HEK293 (cell line): ENCODE data around the gene CDK5R2.
A peak's percentile ranks its signal among the peaks of the same experiment; 100 is the strongest.

Experiments
- BCL6B ChIP-seq: fragments of 450-650 bp; formaldehyde crosslinking; IDR thresholded peaks from 2 replicates; pipeline ENCODE4 v1.5.1; 2017; ENCODE audit warnings: missing biosample characterization, missing genetic modification characterization
- EGR2 ChIP-seq: fragments of 450-650 bp; formaldehyde crosslinking; IDR thresholded peaks from 2 replicates; pipeline ENCODE4 v1.5.1; 2016; ENCODE audit warnings: low read depth, missing biosample characterization, missing genetic modification characterization
- FEZF1 ChIP-seq: fragments of 450-650 bp; formaldehyde crosslinking; IDR thresholded peaks from 2 replicates; pipeline ENCODE4 v1.5.1; 2016; ENCODE audit warnings: missing biosample characterization, missing genetic modification characterization
- GFI1B ChIP-seq: fragments of 450-650 bp; formaldehyde crosslinking; IDR thresholded peaks from 2 replicates; pipeline ENCODE4 v1.5.1; 2016; ENCODE audit warnings: missing biosample characterization, missing genetic modification characterization
- GLIS2 ChIP-seq: fragments of 450-650 bp; formaldehyde crosslinking; IDR thresholded peaks from 2 replicates; pipeline ENCODE4 v1.5.1; 2016; ENCODE audit warnings: missing biosample characterization, missing genetic modification characterization
- KLF1 ChIP-seq: fragments of 450-650 bp; formaldehyde crosslinking; IDR thresholded peaks from 2 replicates; pipeline ENCODE4 v1.5.1; 2016; ENCODE audit warnings: missing biosample characterization, missing genetic modification characterization
- REPIN1 ChIP-seq: fragments of 450-650 bp; formaldehyde crosslinking; IDR thresholded peaks from 2 replicates; pipeline ENCODE4 v1.5.1; 2017; ENCODE audit warnings: missing biosample characterization, missing genetic modification characterization, low read depth
- SALL2 ChIP-seq: fragments of 450-650 bp; formaldehyde crosslinking; IDR thresholded peaks from 2 replicates; pipeline ENCODE4 v1.5.0; 2017; ENCODE audit warnings: missing biosample characterization, mild to moderate bottlenecking, missing genetic modification characterization, borderline replicate concordance
- SP2 ChIP-seq: fragments of 450-650 bp; formaldehyde crosslinking; IDR thresholded peaks from 2 replicates; pipeline ENCODE4 v1.5.1; 2016; ENCODE audit warnings: missing biosample characterization, missing genetic modification characterization
- SP3 ChIP-seq: fragments of 450-650 bp; formaldehyde crosslinking; IDR thresholded peaks from 2 replicates; pipeline ENCODE4 v1.5.1; 2016; ENCODE audit warnings: missing biosample characterization, missing genetic modification characterization
- SP7 ChIP-seq: fragments of 450-650 bp; formaldehyde crosslinking; IDR thresholded peaks from 2 replicates; pipeline ENCODE4 v1.5.1; 2016; ENCODE audit warnings: missing biosample characterization, missing genetic modification characterization
- ZBTB10 ChIP-seq: fragments of 450-650 bp; formaldehyde crosslinking; IDR thresholded peaks from 2 replicates; pipeline ENCODE4 v1.5.1; 2016; ENCODE audit warnings: missing biosample characterization, missing genetic modification characterization
- ZBTB11 ChIP-seq: fragments of 450-650 bp; formaldehyde crosslinking; conservative IDR thresholded peaks from 2 replicates; pipeline ENCODE4 v1.5.1; 2016; ENCODE audit warnings: low read depth, missing biosample characterization, missing genetic modification characterization
- ZBTB8A ChIP-seq: fragments of 450-650 bp; formaldehyde crosslinking; IDR thresholded peaks from 2 replicates; pipeline ENCODE4 v1.5.1; 2016; ENCODE audit warnings: missing biosample characterization, missing genetic modification characterization
- ZEB2 ChIP-seq: fragments of 450-650 bp; formaldehyde crosslinking; IDR thresholded peaks from 2 replicates; pipeline ENCODE4 v1.5.1; 2016; ENCODE audit warnings: missing biosample characterization, missing genetic modification characterization
- ZNF155 ChIP-seq: fragments of 450-650 bp; formaldehyde crosslinking; IDR thresholded peaks from 2 replicates; pipeline ENCODE4 v1.5.1; 2016; ENCODE audit warnings: missing biosample characterization, missing genetic modification characterization
- ZNF157 ChIP-seq: fragments of 450-650 bp; formaldehyde crosslinking; IDR thresholded peaks from 2 replicates; pipeline ENCODE4 v1.5.1; 2016; ENCODE audit warnings: missing biosample characterization, missing genetic modification characterization
- ZNF248 ChIP-seq: fragments of 450-650 bp; formaldehyde crosslinking; IDR thresholded peaks from 2 replicates; pipeline ENCODE4 v1.5.1; 2017; ENCODE audit warnings: missing biosample characterization, missing genetic modification characterization
- ZNF362 ChIP-seq: fragments of 450-650 bp; formaldehyde crosslinking; IDR thresholded peaks from 2 replicates; pipeline ENCODE4 v1.5.1; 2016; ENCODE audit warnings: missing biosample characterization, missing genetic modification characterization
- ZNF433 ChIP-seq: fragments of 450-650 bp; formaldehyde crosslinking; IDR thresholded peaks from 2 replicates; pipeline ENCODE4 v1.5.1; 2016; ENCODE audit warnings: missing biosample characterization, missing genetic modification characterization, low read depth
- ZNF501 ChIP-seq: fragments of 450-650 bp; formaldehyde crosslinking; IDR thresholded peaks from 2 replicates; pipeline ENCODE4 v1.5.1; 2016; ENCODE audit warnings: missing biosample characterization, missing genetic modification characterization
- ZNF626 ChIP-seq: fragments of 450-650 bp; sonication (Bioruptor Pico); formaldehyde crosslinking; IDR thresholded peaks from 2 replicates; pipeline ENCODE4 v1.5.1; 2018; ENCODE audit warnings: missing biosample characterization, missing genetic modification characterization, inconsistent platforms
- ZNF629 ChIP-seq: fragments of 450-650 bp; formaldehyde crosslinking; IDR thresholded peaks from 2 replicates; pipeline ENCODE4 v1.5.1; 2017; ENCODE audit warnings: missing biosample characterization, missing genetic modification characterization
- ZNF664 ChIP-seq: fragments of 450-650 bp; formaldehyde crosslinking; IDR thresholded peaks from 2 replicates; pipeline ENCODE4 v1.5.1; 2016; ENCODE audit warnings: missing biosample characterization, missing genetic modification characterization
- ZNF707 ChIP-seq: fragments of 450-650 bp; formaldehyde crosslinking; IDR thresholded peaks from 2 replicates; pipeline ENCODE4 v1.5.1; 2016; ENCODE audit warnings: missing biosample characterization, missing genetic modification characterization
- ZNF785 ChIP-seq: fragments of 450-650 bp; formaldehyde crosslinking; IDR thresholded peaks from 2 replicates; pipeline ENCODE4 v1.5.1; 2016; ENCODE audit warnings: missing biosample characterization, missing genetic modification characterization
- ZNF843 ChIP-seq: fragments of 450-650 bp; formaldehyde crosslinking; IDR thresholded peaks from 2 replicates; pipeline ENCODE4 v1.5.1; 2016; ENCODE audit warnings: missing biosample characterization, missing genetic modification characterization
- TF ChIP-seq, protein P1 (sequence below): fragments of 450-650 bp; formaldehyde crosslinking; IDR thresholded peaks from 2 replicates; pipeline ENCODE4 v1.5.1; 2016; ENCODE audit warnings: missing biosample characterization, missing genetic modification characterization
- TF ChIP-seq, protein P2 (sequence below): fragments of 450-650 bp; formaldehyde crosslinking; IDR thresholded peaks from 2 replicates; pipeline ENCODE4 v1.5.1; 2016; ENCODE audit warnings: missing biosample characterization, missing genetic modification characterization, borderline replicate concordance

The CDK5R2 gene

DNA sequence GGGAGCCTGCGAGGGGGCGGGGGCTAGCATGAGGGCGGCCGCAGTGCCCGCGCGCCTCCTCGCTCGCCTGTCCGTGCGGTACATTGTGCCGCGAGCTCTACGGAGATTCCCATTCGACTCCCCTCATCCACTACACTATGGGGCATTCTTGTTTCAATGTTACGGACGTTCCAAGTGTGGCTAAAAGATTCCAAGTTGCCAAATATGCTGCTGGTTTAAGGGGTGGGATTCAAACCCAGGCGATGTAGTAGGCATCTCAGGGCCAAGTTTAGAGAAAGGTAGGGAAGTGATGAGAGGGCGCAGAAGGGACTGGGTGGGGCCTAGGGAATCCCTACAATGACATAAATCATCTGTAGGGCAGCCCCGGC, 43.8 kb downstream of the CDK5R2 start (continued):
- peak; percentile 4; the same call in 1 of the 2 replicates for TF ChIP-seq ZBTB11 (tag by site-specific recombination)
- no peak; the same call in 1 of the 2 replicates for TF ChIP-seq SP7 (tag by site-specific recombination)
- peak; percentile 40; the same call in 1 of the 2 replicates for TF ChIP-seq EGR2
- TF ChIP-seq SP2: no peak; the same call in 1 of the 2 replicates
- TF ChIP-seq SALL2 (tag by site-specific recombination): no peak
- TF ChIP-seq, protein P1, sequence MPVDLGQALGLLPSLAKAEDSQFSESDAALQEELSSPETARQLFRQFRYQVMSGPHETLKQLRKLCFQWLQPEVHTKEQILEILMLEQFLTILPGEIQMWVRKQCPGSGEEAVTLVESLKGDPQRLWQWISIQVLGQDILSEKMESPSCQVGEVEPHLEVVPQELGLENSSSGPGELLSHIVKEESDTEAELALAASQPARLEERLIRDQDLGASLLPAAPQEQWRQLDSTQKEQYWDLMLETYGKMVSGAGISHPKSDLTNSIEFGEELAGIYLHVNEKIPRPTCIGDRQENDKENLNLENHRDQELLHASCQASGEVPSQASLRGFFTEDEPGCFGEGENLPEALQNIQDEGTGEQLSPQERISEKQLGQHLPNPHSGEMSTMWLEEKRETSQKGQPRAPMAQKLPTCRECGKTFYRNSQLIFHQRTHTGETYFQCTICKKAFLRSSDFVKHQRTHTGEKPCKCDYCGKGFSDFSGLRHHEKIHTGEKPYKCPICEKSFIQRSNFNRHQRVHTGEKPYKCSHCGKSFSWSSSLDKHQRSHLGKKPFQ: no peak
- no peak for TF ChIP-seq REPIN1
- TF ChIP-seq BCL6B (tag by site-specific recombination): no peak
- no peak for TF ChIP-seq GFI1B (tag by site-specific recombination)
- TF ChIP-seq, protein P2, sequence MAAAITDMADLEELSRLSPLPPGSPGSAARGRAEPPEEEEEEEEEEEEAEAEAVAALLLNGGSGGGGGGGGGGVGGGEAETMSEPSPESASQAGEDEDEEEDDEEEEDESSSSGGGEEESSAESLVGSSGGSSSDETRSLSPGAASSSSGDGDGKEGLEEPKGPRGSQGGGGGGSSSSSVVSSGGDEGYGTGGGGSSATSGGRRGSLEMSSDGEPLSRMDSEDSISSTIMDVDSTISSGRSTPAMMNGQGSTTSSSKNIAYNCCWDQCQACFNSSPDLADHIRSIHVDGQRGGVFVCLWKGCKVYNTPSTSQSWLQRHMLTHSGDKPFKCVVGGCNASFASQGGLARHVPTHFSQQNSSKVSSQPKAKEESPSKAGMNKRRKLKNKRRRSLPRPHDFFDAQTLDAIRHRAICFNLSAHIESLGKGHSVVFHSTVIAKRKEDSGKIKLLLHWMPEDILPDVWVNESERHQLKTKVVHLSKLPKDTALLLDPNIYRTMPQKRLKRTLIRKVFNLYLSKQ (tag by site-specific recombination): no peak
- no peak for TF ChIP-seq ZNF157 (tag by site-specific recombination)
- TF ChIP-seq ZNF629 (tag by site-specific recombination): 0 out of 2 replicates have a peak, but pooled peaks have one; percentile 4
- TF ChIP-seq ZNF664 (tag by site-specific recombination): no peak
- no peak for TF ChIP-seq ZNF433 (tag by site-specific recombination)
- TF ChIP-seq ZNF626 (tag by site-specific recombination): no peak
- TF ChIP-seq ZNF501 (tag by site-specific recombination): 0 out of 2 replicates have a peak, but pooled peaks have one; percentile 27
- no peak for TF ChIP-seq FEZF1 (tag by site-specific recombination)
- TF ChIP-seq GLIS2 (tag by site-specific recombination): 0 out of 2 replicates have a peak, but pooled peaks have one; percentile 70
- TF ChIP-seq ZNF707 (tag by site-specific recombination): no peak
- TF ChIP-seq SP3 (tag by site-specific recombination): peak; percentile 65
- TF ChIP-seq ZNF362: no peak
- TF ChIP-seq ZBTB8A: peak; percentile 86
- TF ChIP-seq KLF1: 0 out of 2 replicates have a peak, but pooled peaks have one; percentile 27
- TF ChIP-seq ZBTB10 (tag by site-specific recombination): no peak
- TF ChIP-seq ZNF785: no peak
- 0 out of 2 replicates have a peak, but pooled peaks have one; percentile 0 for TF ChIP-seq ZNF843 (tag by site-specific recombination)
- no peak for TF ChIP-seq ZNF155
- 0 out of 2 replicates have a peak, but pooled peaks have one; percentile 10 for TF ChIP-seq ZEB2 (tag by site-specific recombination)
- TF ChIP-seq ZNF248 (tag by site-specific recombination): no peak
